SKM-1 (cell line): ENCODE results near the gene KDM4B.

Experiments
- DNase-seq: peaks from one replicate; lab custom pipeline; 2025; ENCODE audit not compliant: unreplicated experiment; lab: John Stamatoyannopoulos, UW

The KDM4B gene

DNA sequence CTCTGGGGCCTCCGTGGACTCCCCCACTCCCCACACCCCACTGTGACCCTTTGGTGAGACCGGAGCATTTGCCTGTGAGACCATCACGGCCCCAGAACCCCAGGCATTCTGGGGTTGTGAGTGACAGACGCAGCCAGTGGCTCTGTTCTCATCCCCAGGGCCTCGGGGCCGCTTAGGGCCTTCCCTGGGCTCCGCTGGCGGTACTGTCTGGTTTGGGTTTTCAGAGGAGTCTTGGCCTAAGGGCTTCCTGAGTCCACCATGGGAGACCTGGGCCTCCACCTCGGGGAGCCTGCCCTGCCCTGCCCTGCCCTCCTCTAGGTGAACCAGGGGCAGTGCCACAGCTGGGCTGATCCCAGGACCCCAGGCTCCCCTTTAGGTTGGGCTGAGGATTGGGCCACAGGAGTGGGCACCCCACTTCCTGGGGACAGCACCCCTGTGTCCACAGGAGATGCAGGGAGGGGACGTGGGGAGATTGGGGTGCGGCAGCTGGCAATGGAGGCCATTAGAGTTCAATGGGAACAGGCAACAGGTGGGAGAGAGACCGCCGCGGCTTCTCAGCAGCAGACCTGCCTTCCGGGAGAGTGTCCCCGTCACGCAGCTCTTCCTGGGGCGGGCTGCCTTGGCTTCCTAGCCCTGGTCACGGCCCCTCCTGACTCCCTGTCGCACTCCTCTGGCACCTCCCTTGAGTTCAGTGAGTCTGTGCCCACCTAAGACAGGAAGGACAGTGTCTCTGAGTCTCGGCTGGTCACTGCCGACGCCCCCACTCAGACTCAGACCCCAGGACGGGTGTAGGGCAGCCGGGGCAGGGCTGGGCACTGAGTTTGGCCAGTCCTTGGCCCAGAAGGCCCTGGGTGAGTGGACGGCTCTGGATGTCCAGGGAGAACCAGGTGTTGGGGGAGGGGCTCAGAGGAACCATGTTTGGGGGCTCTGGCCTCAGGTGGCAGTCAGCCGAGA lies 164.1 kb downstream of the KDM4B start:
- no peak for DNase-seq

DNA sequence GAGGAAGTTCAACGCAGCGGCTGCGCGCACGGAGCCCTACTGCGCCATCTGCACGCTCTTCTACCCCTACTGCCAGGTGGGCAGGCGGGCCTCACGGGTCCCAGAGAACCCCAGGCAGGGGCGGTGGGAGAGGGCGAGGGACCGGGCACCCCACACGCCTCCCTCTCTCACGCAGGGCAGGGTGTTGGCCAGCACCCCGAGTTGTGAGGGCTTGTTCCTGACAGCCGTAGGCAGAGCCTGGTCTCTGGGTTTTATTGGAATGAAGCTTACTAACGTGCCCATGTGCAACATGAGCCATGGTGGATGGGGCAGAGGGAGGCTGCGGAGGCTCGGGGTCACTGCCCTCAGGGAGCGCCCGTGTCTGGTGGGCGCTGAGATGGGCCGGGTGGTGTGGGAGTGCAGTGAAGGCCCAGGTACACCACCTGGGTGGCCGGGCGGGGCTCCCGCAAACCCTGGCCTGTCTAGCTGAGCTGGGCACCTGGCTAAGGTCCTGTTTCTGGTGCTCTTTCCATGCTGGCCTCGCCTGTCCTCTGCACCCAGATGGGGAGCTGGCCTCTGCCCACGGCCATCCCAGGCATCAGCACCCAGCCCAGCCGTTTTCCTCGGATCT lies 165.2 kb downstream of the KDM4B start:
- no peak for DNase-seq

DNA sequence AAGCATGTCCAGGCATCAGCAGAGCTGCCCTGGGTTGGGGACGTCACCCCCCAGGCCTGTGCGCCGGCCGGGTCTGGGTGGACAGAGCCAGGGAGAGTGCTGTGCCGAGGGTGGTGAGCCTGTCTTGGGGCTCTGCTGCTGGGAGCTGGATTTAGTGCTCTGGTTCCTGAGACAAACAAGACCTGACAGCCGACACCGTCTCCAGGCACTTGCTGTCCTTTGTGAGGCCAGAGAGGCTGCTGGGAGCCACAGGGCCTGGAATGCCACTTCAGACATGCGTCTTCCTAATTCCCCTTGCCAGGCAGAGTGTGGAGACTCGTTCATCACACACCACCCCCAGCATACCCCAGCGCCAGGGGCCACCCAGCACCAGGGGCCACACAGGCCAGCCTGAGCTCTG lies 165.8 kb downstream of the KDM4B start:
- DNase-seq, result no peak

DNA sequence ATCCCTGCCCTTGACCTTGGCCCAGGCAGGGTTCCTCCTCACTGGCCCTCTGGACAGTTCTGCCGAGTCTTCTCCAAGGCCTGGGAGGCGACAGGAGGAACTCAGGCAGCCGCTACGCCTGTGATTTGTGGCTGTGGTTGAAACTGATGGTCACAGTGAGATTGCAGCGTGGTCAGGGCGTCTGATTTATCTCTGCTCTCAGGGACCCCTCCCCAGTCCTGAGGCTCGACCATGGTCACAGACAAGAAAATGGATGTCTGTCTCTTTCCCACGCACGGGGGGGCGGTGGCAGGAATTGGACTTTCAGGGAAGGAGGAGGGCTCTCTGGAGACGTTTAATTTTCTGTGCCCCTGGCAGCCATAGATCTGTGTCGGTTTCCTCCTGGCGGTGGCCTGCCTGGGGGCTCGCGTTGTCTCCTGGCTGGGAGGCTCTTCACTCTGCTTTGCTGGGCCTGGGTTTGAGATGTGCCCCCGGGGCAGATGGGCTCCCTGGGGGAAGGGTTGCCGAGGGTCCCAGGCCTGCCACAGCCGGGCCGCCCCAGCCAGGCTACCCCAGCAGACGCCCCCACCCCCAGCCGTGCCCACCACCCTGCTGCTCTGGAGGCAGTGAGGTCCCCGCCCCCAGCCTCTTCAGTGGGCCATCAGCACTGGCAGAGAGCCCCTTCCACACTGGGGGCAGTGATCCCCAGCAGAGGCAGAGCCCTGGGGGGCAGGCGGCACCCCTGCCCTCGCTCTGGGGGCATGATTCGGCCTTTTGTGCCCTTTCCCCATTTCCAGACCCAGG lies 167.4 kb downstream of the KDM4B start:
- no peak for DNase-seq

DNA sequence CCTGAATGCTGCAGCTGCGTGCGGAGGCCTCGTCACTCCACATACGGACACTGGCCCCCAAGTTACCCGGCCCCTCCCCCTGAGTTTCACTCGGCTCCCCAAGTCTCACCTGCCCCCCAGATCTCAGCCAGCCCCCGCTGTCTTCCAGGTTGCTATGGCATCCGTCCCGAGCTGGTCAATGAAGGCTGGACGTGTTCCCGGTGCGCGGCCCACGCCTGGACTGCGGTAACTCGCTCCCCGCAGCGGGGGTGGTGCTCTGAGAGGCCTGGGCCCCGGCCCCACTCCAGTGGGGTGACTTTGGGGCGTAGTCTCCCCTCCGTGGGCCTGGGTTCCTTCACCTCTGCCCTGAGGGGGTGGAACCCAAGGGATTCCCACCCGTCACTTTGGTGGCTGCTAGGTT lies 168.2 kb downstream of the KDM4B start:
- DNase-seq, result no peak

DNA sequence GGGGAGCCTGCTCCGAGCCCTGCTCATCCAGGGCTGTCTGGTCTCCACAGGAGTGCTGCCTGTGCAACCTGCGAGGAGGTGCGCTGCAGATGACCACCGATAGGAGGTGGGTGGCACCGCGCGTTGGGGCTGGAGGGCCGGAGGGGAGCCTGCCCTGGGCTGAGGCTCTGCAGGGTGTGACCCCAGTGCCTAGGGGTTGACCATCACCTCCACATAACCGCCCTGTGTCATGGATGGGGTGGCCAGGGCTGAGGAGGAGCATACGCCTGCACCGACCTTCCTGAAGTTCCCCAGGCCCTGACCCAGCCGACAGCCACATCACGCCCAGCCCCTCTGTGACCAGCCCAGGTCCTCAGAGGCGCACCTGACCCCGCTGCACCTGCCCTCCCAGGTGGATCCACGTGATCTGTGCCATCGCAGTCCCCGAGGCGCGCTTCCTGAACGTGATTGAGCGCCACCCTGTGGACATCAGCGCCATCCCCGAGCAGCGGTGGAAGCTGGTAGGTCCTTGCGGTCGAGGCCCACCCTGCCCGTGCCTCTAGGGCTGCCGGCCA lies 168.7 kb downstream of the KDM4B start:
- no peak for DNase-seq

DNA sequence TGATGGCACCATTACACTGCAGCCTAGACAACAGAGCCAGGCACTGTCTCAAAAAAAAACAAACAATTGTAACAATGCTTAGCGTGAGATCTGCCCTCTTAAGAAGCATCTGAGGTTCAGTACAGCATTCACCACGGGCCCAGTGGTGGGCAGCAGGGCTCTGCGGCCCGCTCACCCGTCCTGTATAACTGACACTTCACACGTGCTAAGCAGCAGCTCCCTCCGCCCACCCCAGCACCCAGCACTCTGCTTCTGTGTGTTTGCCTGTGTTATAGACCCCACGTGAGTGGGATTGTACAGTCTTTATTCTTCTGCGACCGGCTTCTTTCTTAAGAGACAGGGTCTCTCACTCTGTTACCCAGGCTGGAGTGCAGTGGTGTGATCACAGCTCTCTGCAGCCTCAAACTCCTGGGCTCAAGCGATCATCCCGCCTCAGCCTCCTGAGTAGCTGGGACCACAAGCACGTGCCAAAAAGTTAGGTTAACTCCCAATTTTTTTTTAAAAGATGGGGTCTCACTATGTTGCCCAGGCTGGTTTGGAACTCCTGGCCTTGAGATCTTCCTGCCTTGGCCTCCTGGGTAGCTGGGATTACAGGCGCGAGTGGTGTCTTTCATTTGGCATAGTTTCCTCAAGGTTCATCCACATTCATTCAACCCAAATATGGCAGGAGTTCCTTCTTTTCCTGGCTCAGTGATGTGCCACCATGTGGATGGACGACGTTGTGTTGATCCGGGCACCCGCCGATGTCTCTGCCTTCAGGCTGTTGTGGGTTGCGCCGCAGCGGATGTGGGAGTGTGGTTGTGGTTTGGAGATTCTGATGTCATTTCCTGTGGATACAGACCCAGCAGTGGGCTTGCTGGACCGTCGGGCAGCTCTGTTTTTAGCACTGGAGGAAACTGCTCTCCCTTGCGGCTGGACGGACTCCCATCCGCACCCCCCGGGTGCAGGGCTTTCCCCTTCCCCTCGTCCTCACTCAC lies 170.0 kb downstream of the KDM4B start:
- DNase-seq, result peak; percentile 72

DNA sequence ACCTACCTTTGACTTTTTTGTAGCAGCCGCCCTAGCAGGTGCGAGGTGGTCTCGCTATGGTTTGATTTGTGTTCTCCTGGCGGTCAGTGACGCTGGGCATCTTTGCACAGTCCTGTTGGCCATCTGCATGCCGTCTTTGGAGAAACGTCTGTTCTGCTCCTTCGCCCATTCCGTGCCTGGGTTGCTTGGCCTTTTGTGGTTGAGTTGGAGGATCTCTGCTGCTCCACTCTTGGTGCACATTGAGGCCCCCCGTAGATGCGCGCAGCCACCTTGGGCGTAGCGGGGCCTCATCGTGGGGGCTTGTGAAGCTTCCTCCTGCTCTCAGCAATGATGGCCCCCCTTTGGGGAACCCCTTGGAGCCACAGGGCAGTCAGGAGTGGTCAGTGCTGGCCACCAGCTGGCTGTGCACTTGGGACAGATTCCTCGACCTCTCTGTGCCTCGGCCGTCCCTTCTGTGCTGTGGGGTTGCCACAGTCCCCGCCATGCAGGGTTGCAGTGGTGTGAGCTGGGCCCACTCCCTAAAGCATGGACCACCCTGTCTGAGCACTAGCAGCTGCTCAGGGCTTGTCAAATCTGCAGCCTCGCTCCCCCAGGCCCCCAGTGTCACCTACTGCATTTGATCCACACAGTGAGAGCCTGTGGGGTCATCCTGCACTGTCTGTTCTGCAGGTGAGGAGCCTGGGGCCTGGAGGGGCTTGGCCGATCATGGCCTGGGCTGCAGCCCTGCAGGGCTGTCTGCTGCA lies 170.8 kb downstream of the KDM4B start:
- DNase-seq, result no peak

DNA sequence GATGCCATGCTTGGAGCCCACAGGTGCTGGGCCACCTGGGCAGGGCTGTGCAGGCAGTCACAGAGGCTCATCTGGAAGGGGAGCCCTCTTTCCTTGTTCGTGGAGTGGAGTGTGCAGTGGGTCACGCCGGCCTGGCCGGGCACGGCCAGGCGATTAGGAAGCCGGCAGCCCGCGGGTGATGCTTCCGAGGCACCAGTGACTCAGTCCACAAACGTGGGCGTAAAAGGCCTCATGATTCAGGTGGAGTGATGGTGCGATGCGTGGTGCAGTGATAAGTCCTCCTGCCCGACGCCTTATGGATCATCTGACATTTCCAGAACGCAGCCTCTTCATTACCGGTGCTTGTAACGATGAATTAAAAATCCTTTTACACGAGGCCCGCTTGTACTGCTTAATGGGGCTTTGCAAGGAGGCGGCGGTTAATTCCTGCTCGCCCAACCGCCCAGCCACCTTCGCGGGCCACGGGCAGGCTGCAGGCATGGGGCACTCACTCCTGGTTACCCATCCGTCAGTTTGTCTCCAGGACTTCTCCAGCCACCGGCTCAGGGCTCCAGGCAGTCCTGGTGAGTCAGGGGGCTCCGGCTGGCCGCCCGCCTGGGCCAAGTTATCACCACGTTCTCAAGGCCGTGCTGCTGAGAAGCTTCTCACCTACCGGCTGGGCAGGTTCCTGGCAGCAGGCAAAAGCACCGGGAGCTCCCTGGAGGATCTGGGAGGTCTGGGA lies 172.4 kb downstream of the KDM4B start:
- DNase-seq, result no peak

DNA sequence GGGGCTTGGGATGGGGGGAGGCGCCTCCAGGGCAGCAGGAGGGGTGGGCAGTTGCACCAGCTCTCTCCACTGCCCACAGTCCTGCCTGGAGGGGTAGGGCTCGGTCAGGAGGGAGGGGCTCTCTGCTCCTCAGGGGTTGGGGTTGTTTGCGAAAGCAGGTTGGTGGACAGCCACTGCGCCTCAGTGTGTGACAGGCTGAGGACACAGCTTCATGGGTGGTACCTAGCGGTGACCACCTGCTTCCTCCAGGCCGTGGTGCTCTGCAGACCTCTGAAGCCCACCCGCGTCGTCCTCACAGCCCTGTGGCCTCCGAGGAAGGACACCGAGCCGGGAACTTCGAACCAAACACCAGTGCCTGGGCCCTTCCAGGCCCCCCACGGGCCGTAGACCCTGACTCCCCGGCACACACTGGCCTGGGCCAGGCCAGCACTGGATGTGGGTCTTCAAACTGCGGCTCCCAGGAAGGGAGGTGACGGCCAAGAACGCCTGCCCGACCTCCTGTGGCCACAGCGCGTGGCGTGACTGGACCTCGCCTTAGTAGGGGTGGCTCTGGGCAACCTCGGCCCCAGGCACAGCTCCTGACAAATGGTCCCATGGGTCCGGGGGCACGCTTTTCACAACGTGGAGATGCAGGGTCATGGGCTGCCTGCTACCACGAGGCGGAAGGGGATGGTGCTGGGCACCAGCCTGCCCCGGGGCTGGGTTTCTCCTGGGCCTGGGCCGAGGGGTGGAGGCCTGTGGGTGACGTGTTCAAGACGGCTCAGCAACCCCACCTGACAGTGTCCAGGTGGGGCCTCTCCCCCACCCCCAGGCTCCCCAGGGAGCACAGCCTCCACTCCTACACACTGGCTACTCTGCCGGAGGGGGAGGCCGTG lies 173.2 kb downstream of the KDM4B start:
- DNase-seq, result no peak

DNA sequence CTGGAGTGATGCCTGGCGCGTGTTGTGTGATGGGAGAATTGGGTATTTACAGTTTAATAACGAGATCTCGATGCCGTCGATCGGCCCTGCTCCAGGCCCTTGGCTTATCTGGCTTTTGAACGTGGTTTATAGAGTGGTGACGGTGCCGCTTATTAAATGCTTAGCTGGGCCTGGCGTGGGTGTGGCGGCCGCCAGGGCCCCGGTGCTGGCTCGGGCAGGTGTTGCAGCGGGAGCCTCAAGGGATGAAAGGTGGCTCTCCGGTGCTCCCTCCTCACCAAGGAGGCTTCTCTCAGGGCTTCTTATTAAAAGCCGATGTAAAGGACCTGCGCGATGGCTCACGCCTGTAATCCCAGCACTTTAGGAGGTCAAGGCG lies 173.8 kb downstream of the KDM4B start:
- DNase-seq, result no peak

DNA sequence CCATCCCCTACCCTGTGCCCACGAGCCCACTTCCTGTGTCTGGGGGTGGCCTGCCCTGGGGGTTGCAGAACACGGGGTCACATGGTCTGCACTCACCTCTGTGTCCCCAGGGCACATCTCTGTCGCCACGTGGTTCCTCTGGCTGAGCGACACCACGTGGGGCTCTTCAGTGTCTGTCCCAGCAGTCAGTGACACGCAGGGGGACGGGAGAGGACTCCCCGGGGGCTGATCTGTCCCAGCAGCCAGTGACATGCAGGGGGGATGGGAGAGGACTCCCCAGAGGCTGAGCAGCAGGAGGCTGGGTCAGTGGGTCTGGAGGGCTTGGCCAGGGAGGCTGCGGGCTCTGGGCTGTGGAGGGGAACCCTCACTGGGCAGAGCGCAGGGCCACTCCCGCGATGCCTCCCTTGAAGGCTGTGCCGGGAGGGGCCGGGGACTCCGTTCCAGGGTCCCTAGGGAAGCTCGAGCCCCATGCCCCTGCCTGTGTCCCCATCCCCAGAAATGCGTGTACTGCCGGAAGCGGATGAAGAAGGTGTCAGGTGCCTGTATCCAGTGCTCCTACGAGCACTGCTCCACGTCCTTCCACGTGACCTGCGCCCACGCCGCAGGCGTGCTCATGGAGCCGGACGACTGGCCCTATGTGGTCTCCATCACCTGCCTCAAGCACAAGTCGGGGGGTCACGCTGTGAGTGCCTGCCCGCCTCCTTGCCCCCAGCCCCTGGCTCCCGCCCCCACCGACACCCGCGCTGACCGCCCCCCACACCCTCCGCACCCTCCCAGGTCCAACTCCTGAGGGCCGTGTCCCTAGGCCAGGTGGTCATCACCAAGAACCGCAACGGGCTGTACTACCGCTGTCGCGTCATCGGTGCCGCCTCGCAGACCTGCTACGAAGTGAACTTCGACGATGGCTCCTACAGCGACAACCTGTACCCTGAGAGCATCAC lies 174.8 kb downstream of the KDM4B start:
- DNase-seq, result no peak

DNA sequence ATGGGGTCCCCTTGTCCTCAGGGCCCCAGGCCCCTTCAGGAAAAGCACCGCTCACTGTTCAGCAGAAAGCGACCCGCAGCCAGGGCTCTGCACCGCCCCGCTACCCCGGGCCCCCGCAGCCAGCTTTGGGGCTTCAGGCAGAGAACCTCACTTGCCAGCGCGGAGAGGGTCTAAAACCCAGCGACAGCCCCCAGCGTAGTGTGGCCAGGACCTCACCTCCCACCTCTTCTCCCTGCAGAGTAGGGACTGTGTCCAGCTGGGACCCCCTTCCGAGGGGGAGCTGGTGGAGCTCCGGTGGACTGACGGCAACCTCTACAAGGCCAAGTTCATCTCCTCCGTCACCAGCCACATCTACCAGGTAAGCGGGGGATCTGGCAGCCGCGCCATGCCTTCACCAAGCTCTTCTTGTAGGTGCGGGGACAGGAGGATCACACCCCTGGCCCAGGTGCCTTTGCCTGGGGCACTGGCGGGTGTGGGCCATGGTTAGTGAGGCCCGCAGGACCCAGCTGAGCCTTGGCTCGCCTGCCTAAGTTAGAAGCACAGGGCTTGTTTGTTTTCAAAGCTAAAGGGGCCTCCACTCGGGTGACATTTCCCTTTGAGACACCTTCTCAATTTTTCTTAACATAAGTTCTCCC lies 175.7 kb downstream of the KDM4B start:
- no peak for DNase-seq

DNA sequence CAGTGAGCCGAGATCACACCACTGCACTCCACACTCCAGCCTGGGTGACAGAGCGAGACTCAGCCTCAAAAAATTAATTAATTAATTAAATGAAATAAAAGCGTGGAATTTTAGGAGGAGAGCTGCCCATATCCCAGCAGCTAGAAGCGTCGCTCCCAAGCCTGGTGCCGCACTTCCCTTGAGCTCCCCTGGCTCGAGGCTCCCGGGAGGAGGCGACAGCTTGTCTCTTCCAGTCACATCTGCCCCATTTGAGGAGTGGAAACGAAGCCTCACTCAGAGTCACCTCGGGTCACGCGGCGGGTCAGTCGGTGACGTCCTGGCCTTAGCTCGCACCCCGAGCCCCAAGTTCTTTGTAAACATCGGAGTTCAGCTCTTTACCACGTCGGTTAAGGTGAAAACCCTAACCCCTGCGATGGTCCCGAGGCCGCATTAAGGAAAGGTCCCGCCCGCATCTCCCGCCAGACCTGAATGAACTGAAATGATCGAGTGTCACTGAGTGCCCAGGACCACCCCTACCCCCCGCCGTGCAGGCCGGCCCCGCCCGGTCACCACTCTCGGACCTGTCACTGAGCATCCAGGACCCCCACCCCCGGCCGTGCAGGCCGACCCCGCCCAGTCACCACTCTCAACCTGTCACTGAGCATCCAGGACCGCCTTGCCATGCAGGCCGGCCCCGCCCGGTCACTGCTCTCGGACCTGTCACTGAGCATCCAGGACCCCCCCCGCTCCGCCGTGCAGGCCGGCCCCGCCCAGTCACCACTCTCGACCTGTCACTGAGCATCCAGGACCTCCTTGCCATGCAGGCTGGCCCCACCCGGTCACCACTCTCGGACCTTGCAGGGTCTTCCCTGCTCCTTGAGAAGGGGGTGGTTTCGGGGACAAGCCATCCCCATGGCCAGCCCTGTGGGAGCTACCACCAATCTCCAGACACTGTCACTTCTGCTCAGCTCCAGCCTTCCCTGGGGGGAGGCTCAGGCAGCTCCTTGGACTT lies 176.9 kb downstream of the KDM4B start:
- DNase-seq, result no peak
